ENCODE measurements around the gene ZRANB3.

The ZRANB3 gene

DNA sequence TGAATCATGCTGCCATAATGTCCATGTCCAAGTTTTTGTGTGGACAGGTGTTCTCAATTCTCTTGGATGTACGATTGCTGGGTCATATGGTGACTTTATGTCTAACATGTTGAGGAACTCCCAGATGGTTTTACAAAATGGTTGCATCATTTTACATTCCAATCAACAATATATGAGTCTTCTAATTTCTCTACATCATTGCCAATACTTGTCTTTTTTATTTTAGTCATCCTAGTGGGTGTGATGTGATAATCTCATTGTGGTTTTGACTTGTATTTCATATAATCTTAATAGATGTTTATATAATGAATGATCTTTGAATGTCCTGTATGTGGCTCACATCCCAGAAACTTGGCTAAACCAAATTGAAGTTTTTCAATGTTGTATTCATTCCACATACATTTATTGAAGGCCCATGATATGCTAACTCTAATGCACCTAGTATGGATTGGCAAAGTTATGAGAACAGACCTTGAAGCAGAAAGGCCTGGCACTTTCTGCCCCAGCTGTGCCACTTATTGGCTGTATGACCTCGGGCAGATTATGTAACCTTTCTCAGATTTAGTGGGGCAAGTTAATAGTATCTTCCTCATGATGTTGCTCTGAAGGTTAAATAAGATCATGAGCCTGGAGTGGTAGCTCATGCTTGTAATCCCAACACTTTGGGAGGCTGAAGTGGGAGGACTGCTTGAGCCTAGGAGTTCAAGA, 273.5 kb downstream of the ZRANB3 start:
- Mint-ChIP-seq H3K9me3 (peaks cover 0 to 3% of the 10 kb centered on the region in 2 donors), H3K4me1 (no peaks in the 10 kb centered on the region), H3K27ac (peak overlapping the region in 1 of 2 donors; percentile 55), H3K4me3 (no peak overlapping the region), H3K27me3 (no peaks in the 10 kb centered on the region)
- ATAC-seq (no peak), DNase-seq (no peak)

DNA sequence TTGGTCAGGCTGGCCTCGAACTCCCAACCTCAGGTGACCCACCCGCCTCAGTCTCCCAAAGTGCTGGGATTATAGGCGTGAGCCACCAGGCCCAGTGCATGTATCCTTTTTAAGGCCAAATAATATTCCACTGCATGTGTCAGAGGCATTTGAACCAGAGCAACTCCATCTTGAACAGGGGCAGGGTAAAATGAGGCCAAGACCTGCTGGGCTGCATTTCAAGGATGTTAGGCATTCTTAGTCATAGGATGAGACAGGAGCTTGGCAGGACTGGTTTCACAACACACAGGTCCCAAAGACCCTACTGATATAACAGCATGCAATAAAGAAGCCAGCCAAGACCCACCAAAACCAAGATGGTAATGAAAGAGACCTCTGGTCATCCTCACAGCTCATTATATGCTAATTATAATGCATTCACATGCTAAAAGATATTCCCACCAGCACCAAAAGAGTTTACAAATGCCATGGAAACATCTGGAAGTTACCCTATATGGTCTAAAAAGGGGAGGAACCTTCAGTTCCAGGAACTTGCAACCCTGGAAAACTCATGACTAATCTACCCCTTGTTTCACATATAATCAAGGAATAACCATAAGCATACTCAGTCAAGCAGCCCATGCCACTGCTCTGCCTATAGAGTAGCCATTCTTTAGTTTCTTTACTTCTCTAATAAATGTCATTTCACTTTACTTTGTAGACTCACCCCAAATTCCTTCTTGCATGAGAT, 274.3 kb downstream of the ZRANB3 start:
- DNase-seq (no peak), ATAC-seq (no peak)
- Mint-ChIP-seq H3K4me1 (no peaks in the 10 kb centered on the region), H3K9me3 (peaks cover 2 to 4% of the 10 kb centered on the region in 2 donors), H3K4me3 (no peak overlapping the region), H3K27me3 (no peaks in the 10 kb centered on the region), H3K27ac (peak overlapping the region in 1 of 2 donors; percentile 55)

DNA sequence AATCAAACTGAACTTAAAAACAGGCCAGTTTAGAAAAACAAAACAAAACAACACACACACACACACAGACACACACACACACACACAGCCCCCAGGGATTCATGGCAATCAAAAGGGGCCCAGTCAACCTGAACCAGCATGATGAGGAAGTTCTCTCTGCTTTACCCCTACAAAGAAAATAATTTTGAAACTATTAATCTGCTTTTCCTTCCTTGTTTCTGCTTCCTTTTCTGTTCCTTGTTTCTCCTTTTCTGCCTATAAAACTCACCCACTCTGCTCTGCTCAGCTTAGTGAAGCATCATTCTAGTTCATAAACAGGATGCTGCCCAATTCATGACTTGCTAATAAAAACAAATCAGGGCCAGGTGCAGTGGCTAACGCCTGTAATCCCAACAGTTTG, 275.8 kb downstream of the ZRANB3 start:
- Mint-ChIP-seq H3K27me3 (no peaks in the 10 kb centered on the region), H3K9me3 (peaks cover 12 to 17% of the 10 kb centered on the region in 2 donors), H3K4me3 (no peak overlapping the region), H3K27ac (no peak overlapping the region), H3K4me1 (no peaks in the 10 kb centered on the region)
- no peak for ATAC-seq
- DNase-seq: no peak

GRCh38 chr2:135252805-135253458, 278.1 kb downstream of the ZRANB3 start:
- ATAC-seq (no peak), DNase-seq (no peak)
- H3K27me3 Mint-ChIP-seq: no peaks in the 10 kb centered on the region
- H3K9me3 Mint-ChIP-seq: peaks cover 20 to 26% of the 10 kb centered on the region in 2 donors
- no peak overlapping the region for H3K4me3 Mint-ChIP-seq
- H3K4me1 Mint-ChIP-seq: no peaks in the 10 kb centered on the region
- no peak overlapping the region for H3K27ac Mint-ChIP-seq

DNA sequence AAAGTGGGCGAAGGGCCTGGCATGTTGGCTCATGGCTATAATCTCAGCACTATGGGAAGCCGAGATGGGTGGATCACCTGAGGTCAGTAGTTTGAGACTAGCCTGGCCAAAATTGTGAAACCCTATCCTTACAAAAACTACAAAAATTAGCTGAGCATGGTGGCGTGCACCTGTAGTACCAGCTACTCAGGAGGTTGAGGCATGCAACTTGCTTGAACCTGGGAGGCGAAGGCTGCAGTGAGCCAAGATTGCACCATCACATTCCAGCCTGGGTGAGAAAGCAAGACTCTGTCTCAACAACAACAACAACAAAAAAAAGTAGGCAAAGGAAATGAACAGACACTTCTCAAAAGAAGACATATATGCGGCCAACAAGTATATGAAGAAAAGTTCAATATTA, 282.4 kb downstream of the ZRANB3 start:
- DNase-seq (no peak), ATAC-seq (no peak)
- Mint-ChIP-seq H3K4me3 (no peak overlapping the region), H3K9me3 (peaks cover 20 to 26% of the 10 kb centered on the region in 2 donors), H3K27ac (no peak overlapping the region), H3K27me3 (no peaks in the 10 kb centered on the region), H3K4me1 (peaks cover 27% of the 10 kb centered on the region)

DNA sequence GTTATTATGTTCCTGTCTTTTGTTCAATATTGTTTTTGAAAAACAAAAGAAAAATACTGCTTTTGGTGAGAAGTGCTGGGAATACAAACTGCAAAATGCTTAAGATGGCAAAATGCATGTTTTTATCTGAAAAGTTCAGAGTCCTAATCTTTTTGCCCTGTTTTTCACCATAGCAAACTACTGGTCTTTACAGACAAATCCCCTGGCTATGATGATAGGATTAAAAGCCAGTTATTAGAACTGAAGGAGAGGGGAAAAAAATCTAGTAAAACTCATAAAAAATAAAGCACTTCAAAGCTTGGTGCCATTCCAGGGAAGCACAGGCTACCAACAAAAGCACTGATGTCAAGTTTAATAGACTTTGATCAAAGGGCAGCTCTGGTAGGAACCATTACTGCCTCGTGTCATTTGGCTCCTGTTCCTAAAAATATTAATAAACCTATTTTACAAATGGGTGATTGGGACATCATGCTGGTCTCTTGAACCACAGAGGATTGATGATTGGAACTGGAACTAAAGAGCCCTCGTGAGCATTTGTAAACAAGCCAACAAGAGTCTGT, 284.2 kb downstream of the ZRANB3 start:
- no peak overlapping the region for H3K4me3 Mint-ChIP-seq
- H3K9me3 Mint-ChIP-seq: peaks cover 16 to 25% of the 10 kb centered on the region in 2 donors

DNA sequence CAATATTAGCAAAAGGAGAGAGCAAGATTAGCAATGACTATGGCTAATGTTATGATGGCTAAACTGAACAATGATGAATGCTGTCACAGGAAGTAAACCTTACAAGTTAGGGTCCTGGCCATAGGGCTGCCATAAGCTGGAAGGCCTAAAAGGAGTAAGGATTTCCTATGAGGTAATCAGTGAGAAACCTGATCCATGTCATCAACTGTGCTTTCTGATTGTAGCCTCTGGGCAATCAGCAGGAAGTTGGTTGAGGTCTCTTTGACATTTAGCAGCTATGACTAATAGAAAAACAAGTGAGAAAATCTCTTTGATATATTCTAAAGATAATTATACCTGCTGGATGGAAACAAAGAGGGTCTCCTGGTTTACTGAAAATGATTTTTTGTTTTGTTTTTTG, 285.9 kb downstream of the ZRANB3 start:
- Mint-ChIP-seq H3K9me3 (peaks cover 7 to 8% of the 10 kb centered on the region in 2 donors), H3K4me1 (peaks cover 27% of the 10 kb centered on the region), H3K27ac (peak overlapping the region; percentile 95 to 97), H3K4me3 (peak overlapping the region in 1 of 2 donors; percentile 34), H3K27me3 (no peaks in the 10 kb centered on the region)
- ATAC-seq (peak; percentile 100), DNase-seq (peak; percentile 44 to 55)

More for the DNA sequence above, 284.2 kb downstream of the ZRANB3 start:
- no peak for DNase-seq
- Mint-ChIP-seq H3K27me3 (no peaks in the 10 kb centered on the region), H3K27ac (peak overlapping the region in 1 of 2 donors; percentile 77), H3K4me1 (peaks cover 27% of the 10 kb centered on the region)
- ATAC-seq: no peak

DNA sequence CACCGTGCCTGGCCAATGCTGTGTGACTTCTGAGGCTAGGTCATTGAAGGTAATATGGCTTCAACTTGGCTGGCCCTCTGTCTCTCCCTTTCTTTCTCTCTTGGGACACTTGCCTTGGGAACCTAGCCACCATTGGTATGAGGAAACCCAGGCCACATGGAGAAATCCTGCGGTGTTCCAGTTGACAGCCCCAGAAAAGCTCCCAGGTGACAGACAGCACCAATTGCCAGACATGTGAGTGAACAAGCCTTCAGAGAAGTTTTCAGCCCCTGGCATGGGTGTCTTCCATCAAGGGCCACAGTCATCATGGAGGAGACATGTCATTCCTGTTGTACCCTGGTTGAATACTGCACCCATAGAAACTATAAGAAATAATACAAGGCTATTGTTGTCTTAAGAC, 292.4 kb downstream of the ZRANB3 start:
- no peak overlapping the region for H3K27ac Mint-ChIP-seq
- H3K9me3 Mint-ChIP-seq: no peaks in the 10 kb centered on the region
- no peak for DNase-seq
- H3K4me3 Mint-ChIP-seq: no peak overlapping the region
- no peak for ATAC-seq
- no peaks in the 10 kb centered on the region for H3K27me3 Mint-ChIP-seq
- H3K4me1 Mint-ChIP-seq: no peaks in the 10 kb centered on the region

- DNase-seq (no peak), ATAC-seq (no peak)
- Mint-ChIP-seq H3K27me3 (no peaks in the 10 kb centered on the region), H3K4me3 (no peak overlapping the region), H3K4me1 (no peaks in the 10 kb centered on the region), H3K27ac (peak overlapping the region in 1 of 2 donors; percentile 49), H3K9me3 (peaks cover 7% of the 10 kb centered on the region in 2 donors)
These were observed 300.9 kb downstream of the ZRANB3 start for GRCh38 chr2:135230150-135230549.

- Mint-ChIP-seq H3K4me3 (no peak overlapping the region), H3K27ac (no peak overlapping the region), H3K4me1 (no peaks in the 10 kb centered on the region), H3K27me3 (no peaks in the 10 kb centered on the region), H3K9me3 (no peaks in the 10 kb centered on the region)
- ATAC-seq (no peak), DNase-seq (no peak)
These were observed 303.6 kb downstream of the ZRANB3 start for GRCh38 chr2:135227386-135227785.

GRCh38 chr2:135226961-135227360, 304.1 kb downstream of the ZRANB3 start:
- Mint-ChIP-seq H3K4me1 (no peaks in the 10 kb centered on the region), H3K27me3 (no peaks in the 10 kb centered on the region), H3K9me3 (no peaks in the 10 kb centered on the region), H3K27ac (no peak overlapping the region), H3K4me3 (no peak overlapping the region)
- no peak for ATAC-seq
- DNase-seq: no peak

DNA sequence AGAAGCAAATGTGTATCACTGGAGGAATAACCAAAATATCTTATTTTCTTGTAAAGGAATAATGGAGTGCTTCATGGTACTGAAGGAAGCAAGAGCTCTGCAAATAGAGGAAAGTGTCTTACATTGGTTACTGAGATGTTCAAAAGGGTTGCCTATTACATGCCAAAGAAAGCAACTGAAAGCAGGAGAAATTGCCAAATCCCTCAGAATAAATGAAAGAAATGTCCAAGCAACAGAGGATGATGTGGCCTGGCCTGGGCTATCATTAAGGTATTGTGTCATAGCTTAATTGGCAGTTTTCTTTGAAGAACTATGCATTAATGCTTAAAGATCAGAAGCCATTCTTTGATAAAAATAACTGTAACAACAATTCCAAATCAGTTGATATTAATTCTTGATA, 305.2 kb downstream of the ZRANB3 start:
- Mint-ChIP-seq H3K4me1 (no peaks in the 10 kb centered on the region), H3K27ac (peak overlapping the region in 1 of 2 donors; percentile 13), H3K4me3 (no peak overlapping the region), H3K27me3 (no peaks in the 10 kb centered on the region), H3K9me3 (no peaks in the 10 kb centered on the region)
- no peak for DNase-seq
- ATAC-seq: no peak

GRCh38 chr2:135219226-135219625, 311.8 kb downstream of the ZRANB3 start:
- H3K9me3 Mint-ChIP-seq: no peaks in the 10 kb centered on the region
- no peak for DNase-seq
- no peak for ATAC-seq
- no peak overlapping the region for H3K27ac Mint-ChIP-seq
- H3K4me1 Mint-ChIP-seq: no peaks in the 10 kb centered on the region
- H3K4me3 Mint-ChIP-seq: no peak overlapping the region
- H3K27me3 Mint-ChIP-seq: no peaks in the 10 kb centered on the region

GRCh38 chr2:135218426-135218825, 312.6 kb downstream of the ZRANB3 start:
- Mint-ChIP-seq H3K27ac (peak overlapping the region in 1 of 2 donors; percentile 54), H3K27me3 (no peaks in the 10 kb centered on the region), H3K4me3 (no peak overlapping the region), H3K4me1 (no peaks in the 10 kb centered on the region), H3K9me3 (no peaks in the 10 kb centered on the region)
- ATAC-seq (no peak), DNase-seq (no peak)

DNA sequence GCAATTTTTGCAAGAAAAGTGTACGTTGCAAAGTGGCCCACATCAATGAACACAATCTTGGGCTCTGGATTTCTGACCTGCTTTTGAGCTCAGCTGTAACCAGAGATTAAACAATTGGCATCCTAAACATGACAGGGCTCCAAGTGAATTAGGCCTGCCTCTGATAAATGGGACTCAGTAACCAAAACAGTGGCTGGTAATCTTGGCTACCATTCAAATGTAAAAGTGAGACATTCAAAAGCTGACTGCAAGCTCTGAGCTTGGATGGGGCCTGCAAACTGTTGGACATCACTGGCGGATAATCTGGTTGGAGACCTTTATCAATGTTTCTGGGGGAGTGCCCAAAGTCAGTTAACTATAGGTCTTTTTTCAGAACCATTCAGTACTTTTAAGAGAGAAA, 318.3 kb downstream of the ZRANB3 start:
- Mint-ChIP-seq H3K27me3 (no peaks in the 10 kb centered on the region), H3K27ac (no peak overlapping the region), H3K9me3 (no peaks in the 10 kb centered on the region), H3K4me1 (no peaks in the 10 kb centered on the region), H3K4me3 (no peak overlapping the region)
- DNase-seq (no peak), ATAC-seq (no peak)

DNA sequence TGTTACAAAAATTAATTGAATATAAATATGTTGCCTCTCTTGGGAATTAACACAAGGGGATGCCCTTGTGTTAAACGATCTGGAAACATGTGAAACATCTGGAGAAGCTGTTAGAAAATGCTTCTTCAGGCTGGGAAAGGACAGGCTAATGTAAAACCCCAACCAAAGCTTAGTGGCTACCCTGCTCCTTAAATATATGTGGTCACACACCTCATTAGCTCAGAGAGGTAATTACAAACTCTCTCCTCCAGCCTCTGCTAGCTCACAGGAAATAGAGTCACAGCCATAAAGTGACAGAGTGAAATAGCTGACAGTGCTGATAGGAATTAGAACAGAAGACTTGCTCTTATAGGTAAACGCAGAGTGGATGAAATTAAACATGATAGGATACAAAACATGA, 323.0 kb downstream of the ZRANB3 start:
- no peak for DNase-seq
- H3K27ac Mint-ChIP-seq: peak overlapping the region in 1 of 2 donors; percentile 46
- no peaks in the 10 kb centered on the region for H3K9me3 Mint-ChIP-seq
- no peak for ATAC-seq
- H3K4me3 Mint-ChIP-seq: no peak overlapping the region
- no peaks in the 10 kb centered on the region for H3K4me1 Mint-ChIP-seq
- no peaks in the 10 kb centered on the region for H3K27me3 Mint-ChIP-seq
